Testis (tissue), 3 donors: ENCODE results near the gene HGD. TPM values are rescaled to one million over a fixed set of nuclear protein-coding genes. Genes with fewer than 3 reads are reported as not detected.

Source experiments
- DNase-seq: peaks from one replicate; pipeline ENCODE4 v3.0.0-alpha.2; 2019
- H3K27ac ChIP-seq, 2 donors: fragments of 200-600 bp; sonication (generic); one replicate each; pipeline ENCODE4 v1.5.1; 2019
- H3K27me3 ChIP-seq: fragments of 200-600 bp; sonication (generic); one replicate; pipeline ENCODE4 v1.5.1; 2019
- H3K36me3 ChIP-seq: fragments of 200-600 bp; sonication (generic); one replicate; pipeline ENCODE4 v1.5.1; 2017; ENCODE audit warnings: low read depth; ENCODE audit errors: missing control alignments
- H3K4me1 ChIP-seq: fragments of 200-600 bp; sonication (generic); one replicate; pipeline ENCODE4 v1.5.1; 2019
- H3K4me3 ChIP-seq, 2 donors: fragments of 200-600 bp; sonication (generic); one replicate each; pipeline ENCODE4 v1.5.1; 2017 to 2019
- H3K9me3 ChIP-seq: fragments of 200-600 bp; sonication (generic); one replicate; pipeline ENCODE4 v1.5.1; 2017
- CTCF ChIP-seq, 3 experiments: fragments of 450-650 bp in 2 of 3; fragments of 200-600 bp in 1 of 3; sonication (generic) in 1 of 3; IDR thresholded peaks; one replicate each; pipeline ENCODE4 v1.5.1; 2016 to 2019; ENCODE audit warnings: antibody characterized with exemption in 3 of 3, mild to moderate bottlenecking in 2 of 3, moderate library complexity in 1 of 3
- POLR2A ChIP-seq: fragments of 450-650 bp; IDR thresholded peaks from one replicate; pipeline ENCODE4 v1.6.1; 2017; ENCODE audit warnings: antibody characterized with exemption, mild to moderate bottlenecking, moderate library complexity
- WGBS, 2 donors: methylation state at CpG; one replicate each; pipeline ENCODE4 v1.1.5; 2018; 5-methylcytosine and 5-hydroxymethylcytosine counted together
- intact Hi-C: fragments of 100-400 bp; cut with DNase I; formaldehyde crosslinking; loops from one replicate; pipeline ENCODE4 v1.15.1; 2023; ENCODE audit warnings: low total_unique reads
- polyA plus RNA-seq: library from polyadenylated mRNA; stranded (reverse); fragments of 350-450 nt; fragmentation: Illumina TruSeq; extraction: RNeasy Lipid Tissue Mini Kit (QIAGEN cat#74804); gene quantifications from one replicate; pipeline ENCODE4 v1.2.3, GENCODE V29; 2014; ENCODE audit warnings: low read depth, low replicate concordance; ENCODE audit not compliant: insufficient read depth
- total RNA-seq, 2 donors: library from RNA; depleted of rRNA; stranded (reverse); fragments of >200 nt; gene quantifications; one replicate each; pipeline ENCODE4 v1.2.3, GENCODE V29; 2016

Gene HGD
- total and polyA plus RNA-seq, 3 donors from 2014 or later = 1.2 to 1.6 (median 1.4) TPM

GRCh38 chr3:120602682-120603081 lies 79.4 kb downstream of the HGD start:
- Histone ChIP-seq H3K4me1 (peaks cover 8% of the 10 kb centered on the region), H3K4me3 (no peak overlapping the region), H3K27me3 (no peaks in the 10 kb centered on the region), H3K27ac (no peak overlapping the region), H3K9me3 (no peaks in the 10 kb centered on the region), H3K36me3 (no peaks in the 10 kb centered on the region)
- 86 to 92% methylated on average over 2 of the region's 2 CpGs for WGBS, 2 donors
- intact Hi-C loops = no loop called here
- TF ChIP-seq CTCF (IDR thresholded peaks at IDR 0.05) (no peak), POLR2A (no peak)
- DNase-seq = no peak

- H3K9me3 ChIP-seq = no peaks in the 10 kb centered on the region
- intact Hi-C loops = no loop called here
- TF ChIP-seq CTCF (IDR thresholded peaks at IDR 0.05) = no peak
- no peak for TF ChIP-seq POLR2A
- H3K4me3 ChIP-seq = no peak overlapping the region
- 65 to 67% methylated on average over 4 of the region's 4 CpGs for WGBS, 2 donors
- DNase-seq = no peak
- H3K27me3 ChIP-seq = no peaks in the 10 kb centered on the region
- H3K36me3 ChIP-seq = no peaks in the 10 kb centered on the region
- H3K4me1 ChIP-seq = peaks cover 12% of the 10 kb centered on the region
- no peak overlapping the region for H3K27ac ChIP-seq
Measured at GRCh38 chr3:120601554-120601953, 80.5 kb downstream of the HGD start.

DNA sequence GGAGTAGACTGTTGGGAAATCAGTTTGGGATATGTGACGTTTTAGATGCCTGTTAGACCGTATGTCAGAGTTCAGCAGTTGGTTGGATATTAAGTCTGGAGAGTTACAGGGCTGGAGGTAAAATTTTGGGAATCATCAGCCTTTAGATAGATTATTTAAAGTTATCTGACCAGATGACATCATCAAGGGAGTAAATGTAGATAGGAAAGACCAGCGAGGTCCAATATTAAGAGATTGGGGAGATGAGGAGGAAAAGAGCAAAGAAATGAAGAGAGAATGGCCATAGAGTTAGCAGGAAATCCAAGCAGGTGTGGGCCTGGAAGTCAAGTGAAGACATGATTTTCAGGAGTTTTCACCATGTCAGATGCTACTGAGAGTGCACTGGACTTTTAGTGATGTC lies 82.8 kb downstream of the HGD start:
- Histone ChIP-seq H3K4me1 (peaks cover 12% of the 10 kb centered on the region), H3K9me3 (no peaks in the 10 kb centered on the region), H3K36me3 (no peaks in the 10 kb centered on the region), H3K27me3 (no peaks in the 10 kb centered on the region), H3K27ac (no peak overlapping the region), H3K4me3 (no peak overlapping the region)
- WGBS, 2 donors = 69 to 71% methylated on average over 3 of the region's 3 CpGs
- no peak for DNase-seq
- TF ChIP-seq POLR2A (no peak), CTCF (IDR thresholded peaks at IDR 0.05) (no peak)
- intact Hi-C loops = no loop called here

GRCh38 chr3:120597445-120598049 lies 84.5 kb downstream of the HGD start:
- Histone ChIP-seq H3K9me3 (no peaks in the 10 kb centered on the region), H3K4me3 (no peak overlapping the region), H3K27me3 (no peaks in the 10 kb centered on the region), H3K4me1 (peaks cover 12% of the 10 kb centered on the region), H3K27ac (peak overlapping the region in 1 of 2 donors; percentile 91), H3K36me3 (no peaks in the 10 kb centered on the region)
- no peak for DNase-seq
- intact Hi-C loops = no loop called here
- TF ChIP-seq CTCF (IDR thresholded peaks at IDR 0.05) = no peak
- TF ChIP-seq POLR2A = no peak
- 17 to 28% methylated on average over 1 of the region's 1 CpG for WGBS, 2 donors

DNA sequence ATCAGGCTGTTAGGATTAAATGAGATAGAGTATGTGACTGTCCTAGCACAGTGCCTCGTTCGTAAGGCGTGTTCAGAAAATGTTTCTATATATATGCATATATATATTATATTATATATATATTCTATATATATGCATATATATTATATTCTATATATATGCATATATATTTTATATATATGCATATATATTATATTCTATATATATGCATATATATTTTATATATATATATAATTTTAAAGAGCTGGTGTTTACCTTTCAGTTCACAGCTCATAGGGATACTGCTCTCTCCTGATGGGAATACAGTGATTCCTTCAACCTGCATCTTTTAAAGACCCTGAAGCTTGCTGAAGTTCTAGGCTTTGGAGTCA lies 85.2 kb downstream of the HGD start:
- TF ChIP-seq CTCF (IDR thresholded peaks at IDR 0.05) (no peak), POLR2A (no peak)
- H3K4me1 ChIP-seq = peaks cover 12% of the 10 kb centered on the region
- H3K4me3 ChIP-seq = peak overlapping the region; percentile 89 to 90
- intact Hi-C loops = no loop called here
- no peak for DNase-seq
- 14 to 18% methylated on average over 3 of the region's 3 CpGs for WGBS, 2 donors
- peak overlapping the region; percentile 91 to 94 for H3K27ac ChIP-seq
- no peaks in the 10 kb centered on the region for H3K36me3 ChIP-seq
- no peaks in the 10 kb centered on the region for H3K9me3 ChIP-seq
- H3K27me3 ChIP-seq = no peaks in the 10 kb centered on the region
